ENCODE results near the gene SOX6.

- TF ChIP-seq, protein P1, sequence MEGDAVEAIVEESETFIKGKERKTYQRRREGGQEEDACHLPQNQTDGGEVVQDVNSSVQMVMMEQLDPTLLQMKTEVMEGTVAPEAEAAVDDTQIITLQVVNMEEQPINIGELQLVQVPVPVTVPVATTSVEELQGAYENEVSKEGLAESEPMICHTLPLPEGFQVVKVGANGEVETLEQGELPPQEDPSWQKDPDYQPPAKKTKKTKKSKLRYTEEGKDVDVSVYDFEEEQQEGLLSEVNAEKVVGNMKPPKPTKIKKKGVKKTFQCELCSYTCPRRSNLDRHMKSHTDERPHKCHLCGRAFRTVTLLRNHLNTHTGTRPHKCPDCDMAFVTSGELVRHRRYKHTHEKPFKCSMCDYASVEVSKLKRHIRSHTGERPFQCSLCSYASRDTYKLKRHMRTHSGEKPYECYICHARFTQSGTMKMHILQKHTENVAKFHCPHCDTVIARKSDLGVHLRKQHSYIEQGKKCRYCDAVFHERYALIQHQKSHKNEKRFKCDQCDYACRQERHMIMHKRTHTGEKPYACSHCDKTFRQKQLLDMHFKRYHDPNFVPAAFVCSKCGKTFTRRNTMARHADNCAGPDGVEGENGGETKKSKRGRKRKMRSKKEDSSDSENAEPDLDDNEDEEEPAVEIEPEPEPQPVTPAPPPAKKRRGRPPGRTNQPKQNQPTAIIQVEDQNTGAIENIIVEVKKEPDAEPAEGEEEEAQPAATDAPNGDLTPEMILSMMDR (IDR thresholded peaks at IDR 0.05; ENCODE audit: low read depth, low read length) = no peak
- TF ChIP-seq EZH2phosphoT487 (IDR thresholded peaks at IDR 0.05; ENCODE audit: low read depth) = no peak
Measured at GRCh38 chr11:16114978-16115871, 241.1 kb downstream of the SOX6 start.
